IPS-20b (cell line): Measurements from ENCODE around the gene GAREM1.
"Not testable (repeated sequence)": the region's sequence is repeated elsewhere in the genome, so short reads cannot be mapped to it uniquely, and the experiment has no call there.

Experiments
- H3K27ac ChIP-seq: one replicate; pipeline ENCODE4 v1.5.1; 2013; ENCODE audit warnings: low read length
- H3K27me3 ChIP-seq: 2 replicates; pipeline ENCODE4 v1.6.1; 2013; ENCODE audit warnings: mild to moderate bottlenecking, low read length, inconsistent platforms; ENCODE audit not compliant: insufficient read depth
- H3K36me3 ChIP-seq: 2 replicates; pipeline ENCODE4 v1.6.1; 2013; ENCODE audit warnings: low read depth, mild to moderate bottlenecking, inconsistent platforms, low read length, moderate library complexity; ENCODE audit not compliant: insufficient read depth
- H3K4me1 ChIP-seq: 2 replicates; pipeline ENCODE4 v1.6.1; 2013; ENCODE audit warnings: mild to moderate bottlenecking, control low read depth, inconsistent platforms, low read length, moderate library complexity; ENCODE audit not compliant: insufficient read depth
- H3K4me3 ChIP-seq: 2 replicates; pipeline ENCODE4 v1.5.1; 2013; ENCODE audit warnings: mild to moderate bottlenecking, low read length, inconsistent platforms
- H3K9ac ChIP-seq: 2 replicates; pipeline ENCODE4 v1.6.1; 2013; ENCODE audit warnings: low read depth, mild to moderate bottlenecking, inconsistent platforms, low read length, moderate library complexity
- H3K9me3 ChIP-seq: 2 replicates; pipeline ENCODE4 v1.6.1; 2013; ENCODE audit warnings: mild to moderate bottlenecking, low read depth, low read length, inconsistent platforms; ENCODE audit not compliant: insufficient read depth

The GAREM1 gene

GRCh38 chr18:32242395-32242794 lies 228.3 kb downstream of the GAREM1 start:
- Histone ChIP-seq H3K27ac (no peak overlapping the region), H3K36me3 (no peaks in the 10 kb centered on the region), H3K4me1 (peaks cover 22% of the 10 kb centered on the region; the same call in 1 of the 2 replicates), H3K27me3 (no peaks in the 10 kb centered on the region), H3K4me3 (no peak overlapping the region), H3K9me3 (no peaks in the 10 kb centered on the region), H3K9ac (no peak overlapping the region)

- Histone ChIP-seq H3K4me3 (no peak overlapping the region), H3K4me1 (peaks cover 22% of the 10 kb centered on the region; the same call in 1 of the 2 replicates), H3K27ac (no peak overlapping the region), H3K36me3 (no peaks in the 10 kb centered on the region), H3K9me3 (peaks cover 4% of the 10 kb centered on the region; the same call in 1 of the 2 replicates), H3K9ac (no peak overlapping the region), H3K27me3 (no peaks in the 10 kb centered on the region)
These were observed 231.9 kb downstream of the GAREM1 start for GRCh38 chr18:32238635-32239268.

- peaks cover 4% of the 10 kb centered on the region; the same call in 1 of the 2 replicates for H3K9me3 ChIP-seq
- no peak overlapping the region for H3K4me3 ChIP-seq
- H3K27ac ChIP-seq: no peak overlapping the region
- no peaks in the 10 kb centered on the region for H3K27me3 ChIP-seq
- peaks cover 17% of the 10 kb centered on the region; the same call in 1 of the 2 replicates for H3K4me1 ChIP-seq
- H3K9ac ChIP-seq: no peak overlapping the region
- H3K36me3 ChIP-seq: no peaks in the 10 kb centered on the region
These were observed 233.6 kb downstream of the GAREM1 start for GRCh38 chr18:32237049-32237448.

- not testable (repeated sequence) for H3K36me3 ChIP-seq, H3K4me1 ChIP-seq, H3K9me3 ChIP-seq, H3K9ac ChIP-seq, H3K27me3 ChIP-seq, H3K4me3 ChIP-seq, H3K27ac ChIP-seq
These were observed 237.3 kb downstream of the GAREM1 start for GRCh38 chr18:32233348-32233747.

- H3K4me1 ChIP-seq: no peaks in the 10 kb centered on the region
These were observed 251.2 kb downstream of the GAREM1 start for GRCh38 chr18:32219431-32220018.

GRCh38 chr18:32216390-32216789 lies 254.3 kb downstream of the GAREM1 start:
- no peak overlapping the region for H3K27ac ChIP-seq
- no peaks in the 10 kb centered on the region for H3K36me3 ChIP-seq
- H3K9ac ChIP-seq: no peak overlapping the region

More at GRCh38 chr18:32219431-32220018, 251.2 kb downstream of the GAREM1 start:
- Histone ChIP-seq H3K27me3 (no peaks in the 10 kb centered on the region), H3K4me3 (no peak overlapping the region), H3K36me3 (no peaks in the 10 kb centered on the region), H3K9me3 (no peaks in the 10 kb centered on the region), H3K27ac (no peak overlapping the region), H3K9ac (no peak overlapping the region)

GRCh38 chr18:32213693-32214092 lies 257.0 kb downstream of the GAREM1 start:
- Histone ChIP-seq H3K27ac (no peak overlapping the region), H3K9me3 (no peaks in the 10 kb centered on the region), H3K9ac (no peak overlapping the region), H3K4me3 (no peak overlapping the region), H3K27me3 (no peaks in the 10 kb centered on the region), H3K36me3 (no peaks in the 10 kb centered on the region), H3K4me1 (no peaks in the 10 kb centered on the region)

More at GRCh38 chr18:32216390-32216789, 254.3 kb downstream of the GAREM1 start:
- Histone ChIP-seq H3K4me3 (no peak overlapping the region), H3K9me3 (no peaks in the 10 kb centered on the region), H3K27me3 (no peaks in the 10 kb centered on the region), H3K4me1 (no peaks in the 10 kb centered on the region)
